HepG2 (cell line): Measurements from ENCODE around the gene IZUMO1R. TPM values are rescaled to one million over a fixed set of nuclear protein-coding genes. Genes with fewer than 3 reads are reported as not detected.

Source experiments
- ATAC-seq: fragments of 200-7000 bp; cut with Tn5 transposase; 3 replicates; pipeline ENCODE4 v1.9.1; 2020; ENCODE audit warnings: mild to moderate bottlenecking, moderate library complexity
- BruUV-seq: library from RNA; stranded (reverse); fragments of 400-500 nt; replicated peaks from 2 replicates; lab custom pipeline; 2021; lab: Mats Ljungman, UMichigan
- CTCF ChIA-PET: fragments of 300-600 bp; formaldehyde crosslinking; extraction: SDS; loops from one replicate; lab custom pipeline; 2021; ENCODE audit warnings: low total read pairs, inconsistent platforms, low intra/inter-chr PET ratio; lab: Yijun Ruan, JAX
- POLR2A ChIA-PET: fragments of 350-600 bp; sonication (Branson Sonifier 250); formaldehyde crosslinking; loops from one replicate; lab custom pipeline; 2020; ENCODE audit warnings: antibody characterized with exemption, inconsistent platforms; lab: Yijun Ruan, JAX
- DNase-seq: peaks from one replicate; pipeline ENCODE4 v3.0.0-alpha.2; 2015; ENCODE audit warnings: low spot score
- FAIRE-seq: peaks from 3 replicates; lab custom pipeline; 2011; peaks lifted over from hg19 to GRCh38; lab: Jason Lieb, UNC
- H2AFZ ChIP-seq: one replicate; pipeline ENCODE4 v1.6.1; 2011; ENCODE audit warnings: low read length, inconsistent platforms
- H3K27ac ChIP-seq: fragments of 300-600 bp; 3 replicates; pipeline ENCODE4 v1.8.0; 2011; ENCODE audit warnings: mixed run types, mild to moderate bottlenecking, mixed read lengths, low read length, inconsistent platforms; ENCODE audit not compliant: insufficient read depth; ENCODE audit errors: extremely low read length
- H3K27me3 ChIP-seq, 2 experiments: fragments of 200-600 bp in 1 of 2; 2 replicates in 1 of 2; 3 replicates in 1 of 2; pipeline versions ENCODE4 v1.6.0 to v1.8.0; 2011; ENCODE audit warnings: low read length in 2 of 2, mild to moderate bottlenecking in 2 of 2, moderate library complexity in 2 of 2, inconsistent platforms in 1 of 2; ENCODE audit not compliant: insufficient read depth in 2 of 2, control insufficient read depth in 1 of 2
- H3K36me3 ChIP-seq, 2 experiments: fragments of 200-600 bp in 1 of 2; replicated peaks in 1 of 2; 2 replicates in 1 of 2; 3 replicates in 1 of 2; pipeline versions ENCODE4 v1.5.1 to v1.8.0; 2011; ENCODE audit warnings: low read length in 2 of 2, inconsistent platforms in 1 of 2; ENCODE audit not compliant: insufficient read depth in 2 of 2, control insufficient read depth in 1 of 2
- H3K4me1 ChIP-seq: 2 replicates; pipeline ENCODE4 v1.5.1; 2012; ENCODE audit warnings: low read length, inconsistent platforms; ENCODE audit not compliant: insufficient read depth
- H3K4me2 ChIP-seq: 2 replicates; pipeline ENCODE4 v1.6.0; 2011; ENCODE audit warnings: low read depth, low read length, inconsistent platforms
- H3K4me3 ChIP-seq, 3 experiments: fragments of 200-600 bp in 1 of 3; sonication (generic), shearing (Covaris generic) in 1 of 3; replicated peaks in 1 of 3; 2 replicates each; pipeline ENCODE4 v1.5.1; 2011 to 2016; ENCODE audit warnings: low read length in 3 of 3, inconsistent platforms in 2 of 3, low read depth in 2 of 3, mild to moderate bottlenecking in 2 of 3, control low read depth in 1 of 3, mixed read lengths in 1 of 3; ENCODE audit not compliant: insufficient read depth in 1 of 3
- H3K79me2 ChIP-seq: one replicate; pipeline ENCODE4 v1.6.1; 2011; ENCODE audit warnings: low read length, inconsistent platforms; ENCODE audit not compliant: insufficient read depth
- H3K9ac ChIP-seq: 2 replicates; pipeline ENCODE4 v1.6.0; 2011; ENCODE audit warnings: mild to moderate bottlenecking, low read depth, low read length, inconsistent platforms; ENCODE audit not compliant: insufficient read depth
- H3K9me3 ChIP-seq: 2 replicates; pipeline ENCODE4 v1.5.1; 2012; ENCODE audit warnings: mild to moderate bottlenecking, low read length
- H4K20me1 ChIP-seq: 2 replicates; pipeline ENCODE4 v1.6.0; 2011; ENCODE audit warnings: inconsistent platforms, mild to moderate bottlenecking, low read length, moderate library complexity; ENCODE audit not compliant: insufficient read depth
- FOXK2 ChIP-seq: fragments of 450-650 bp; IDR thresholded peaks from 2 replicates; pipeline ENCODE4 v1.6.1; 2016
- KDM4B ChIP-seq: sonication (generic); formaldehyde crosslinking; IDR thresholded peaks from 2 replicates; pipeline ENCODE4 v1.4.0; 2020; ENCODE audit warnings: missing genetic modification reagents
- MTF1 ChIP-seq: sonication (generic); formaldehyde crosslinking; IDR thresholded peaks from 2 replicates; pipeline ENCODE4 v1.5.0; 2020; ENCODE audit warnings: missing genetic modification reagents
- NRL ChIP-seq: sonication (generic); formaldehyde crosslinking; IDR thresholded peaks from 2 replicates; pipeline ENCODE4 v1.5.0; 2020; ENCODE audit warnings: missing genetic modification reagents, mild to moderate bottlenecking, moderate library complexity, borderline replicate concordance
- REXO4 ChIP-seq: sonication (generic); formaldehyde crosslinking; IDR thresholded peaks from 2 replicates; pipeline ENCODE4 v1.8.0; 2022; ENCODE audit warnings: missing genetic modification reagents, mild to moderate bottlenecking, borderline replicate concordance
- RFXAP ChIP-seq: sonication (generic); formaldehyde crosslinking; IDR thresholded peaks from 2 replicates; pipeline ENCODE4 v1.4.0; 2020; ENCODE audit warnings: missing genetic modification reagents, borderline replicate concordance
- SALL1 ChIP-seq: sonication (generic); formaldehyde crosslinking; IDR thresholded peaks from 2 replicates; pipeline ENCODE4 v1.8.0; 2022; ENCODE audit warnings: mild to moderate bottlenecking, missing genetic modification reagents
- TBP ChIP-seq: sonication (generic); formaldehyde crosslinking; IDR thresholded peaks from 2 replicates; pipeline ENCODE4 v1.5.0; 2020; ENCODE audit warnings: missing genetic modification reagents
- YEATS4 ChIP-seq: sonication (generic); formaldehyde crosslinking; IDR thresholded peaks from 2 replicates; pipeline ENCODE4 v1.4.0; 2020; ENCODE audit warnings: missing genetic modification reagents, borderline replicate concordance
- ZBTB7B ChIP-seq: sonication (generic); formaldehyde crosslinking; IDR thresholded peaks from 2 replicates; pipeline ENCODE4 v1.4.0; 2020; ENCODE audit warnings: missing genetic modification reagents
- ZNF10 ChIP-seq: sonication (generic); formaldehyde crosslinking; IDR thresholded peaks from 2 replicates; pipeline ENCODE4 v1.4.0; 2020; ENCODE audit warnings: mild to moderate bottlenecking, low read depth, missing genetic modification reagents, borderline replicate concordance
- ZNF282 ChIP-seq: fragments of 450-650 bp; IDR thresholded peaks from 2 replicates; pipeline ENCODE4 v1.6.1; 2018; ENCODE audit not compliant: partially characterized antibody
- WGBS: methylation state at CpG from one replicate; pipeline ENCODE4 v1.1.6; 2017; ENCODE audit warnings: low lambda C conversion rate; 5-methylcytosine and 5-hydroxymethylcytosine counted together
- in situ Hi-C: cut with HindIII; loops from 2 replicates; pipeline ENCODE4 v1.10.0; 2017; ENCODE audit warnings: low pct_unique_long_range_greater_than_20kb; ENCODE audit not compliant: extremely low pct_ligation_motif_present
- intact Hi-C: fragments of 100-400 bp; cut with micrococcal nuclease; formaldehyde crosslinking; loops from one replicate; pipeline ENCODE4 v1.10.0; 2022; ENCODE audit not compliant: unreplicated experiment
- polyA plus RNA-seq, 8 experiments: library from polyadenylated mRNA; depleted of rRNA in 3 of 8; stranded (reverse) in 7 of 8; unstranded in 1 of 8; fragments of >200 nt; fragmentation: Illumina TruSeq in 4 of 8; extraction: Trizol in 4 of 8; gene quantifications; 2 replicates each; pipeline versions ENCODE4 v1.2.1 to v1.2.3, GENCODE V29; 2011 to 2016; ENCODE audit warnings: low read depth in 4 of 8, missing spikeins in 1 of 8, mixed read lengths in 1 of 8; ENCODE audit not compliant: insufficient read depth in 1 of 8
- total RNA-seq, 5 experiments: library from RNA; depleted of rRNA; stranded (reverse); fragments of >200 nt; fragmentation: Illumina TruSeq; extraction: Trizol; gene quantifications; 2 replicates each; pipeline ENCODE4 v1.2.3, GENCODE V29; 2016; ENCODE audit warnings: low read depth in 1 of 5
- TF ChIP-seq, protein P1 (sequence below): sonication (generic); formaldehyde crosslinking; IDR thresholded peaks from 2 replicates; pipeline ENCODE4 v1.8.1; 2023; ENCODE audit warnings: missing genetic modification reagents, mild to moderate bottlenecking, borderline replicate concordance

IZUMO1R gene
- total and polyA plus RNA-seq, 2 of the 13 experiments (the other 11 are each of a cell fraction or from before 2014, with no cell fraction given), result not detected

DNA sequence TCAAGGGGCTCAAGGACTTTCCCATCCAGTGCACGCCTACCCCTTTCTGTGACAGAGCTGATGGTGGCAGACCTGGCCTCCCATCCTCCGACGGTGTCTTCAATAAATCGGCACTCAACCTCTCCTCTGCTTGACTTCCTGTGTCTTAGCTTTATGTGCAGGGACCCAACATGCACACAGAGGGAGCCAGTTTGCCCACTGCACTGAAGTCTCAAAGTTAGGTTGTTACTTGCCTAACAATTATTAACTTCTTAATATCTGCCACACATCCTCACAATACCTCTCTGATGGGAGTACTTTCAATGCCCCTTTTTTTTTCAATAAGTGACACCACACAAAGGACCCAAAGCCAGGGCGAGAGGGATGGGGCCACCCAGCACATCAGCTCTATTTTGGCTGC, 3.6 kb downstream of the IZUMO1R start:
- FAIRE-seq (no peak), DNase-seq (no peak), ATAC-seq (peak; percentile 42; the same call in 2 of the 3 replicates)
- in situ Hi-C loops (no loop called here), intact Hi-C loops (no loop called here)
- H3K4me2 ChIP-seq, result no peak overlapping the region
- no TSS peak for BruUV-seq
- no peaks in the 10 kb centered on the region for H3K36me3 ChIP-seq
- no peaks in the 10 kb centered on the region for H3K9me3 ChIP-seq
- peaks cover 1 to 2% of the 10 kb centered on the region in 2 experiments; a peak in 2 of 5 replicates for H3K27me3 ChIP-seq
- ChIA-PET CTCF (no interaction called here), POLR2A (no interaction called here)
- no peaks in the 10 kb centered on the region for H4K20me1 ChIP-seq
- no peaks in the 10 kb centered on the region for H3K79me2 ChIP-seq
- TF ChIP-seq RFXAP, result no peak
- TF ChIP-seq ZBTB7B (CRISPR knock-in tag), result no peak
- TF ChIP-seq ZNF10 (CRISPR knock-in tag), result no peak
- TF ChIP-seq SALL1 (CRISPR knock-in tag), result no peak
- no peak for TF ChIP-seq NRL
- no peak for TF ChIP-seq ZNF282
- TF ChIP-seq REXO4 (CRISPR knock-in tag), result no peak
- no peak for TF ChIP-seq KDM4B (CRISPR knock-in tag)
- no peak for TF ChIP-seq MTF1 (CRISPR knock-in tag)
- TF ChIP-seq YEATS4 (CRISPR knock-in tag), result no peak
- no peak for TF ChIP-seq TBP (CRISPR knock-in tag)
- no peak for TF ChIP-seq FOXK2
- TF ChIP-seq, protein P1, sequence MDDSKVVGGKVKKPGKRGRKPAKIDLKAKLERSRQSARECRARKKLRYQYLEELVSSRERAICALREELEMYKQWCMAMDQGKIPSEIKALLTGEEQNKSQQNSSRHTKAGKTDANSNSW (CRISPR knock-in tag), result no peak
- WGBS, result 0% methylated on average over 1 of the region's 5 CpGs
- no peak overlapping the region for H2AFZ ChIP-seq
- H3K4me3 ChIP-seq, result no peak overlapping the region
- H3K9ac ChIP-seq, result no peak overlapping the region
- H3K27ac ChIP-seq, result no peak overlapping the region
- H3K4me1 ChIP-seq, result peaks cover 19% of the 10 kb centered on the region
